HFFc6 (cell line): ENCODE measurements around the gene CHMP5. TPM values are rescaled to one million over a fixed set of nuclear protein-coding genes. Genes with fewer than 3 reads are reported as not detected.

ENCODE experiments used
- DNase-seq: peaks from one replicate; pipeline ENCODE4 v3.0.0-alpha.2; 2018
- H3K27ac Mint-ChIP-seq: 2 replicates; pipeline ENCODE4 v1.8.0; 2020; ENCODE audit warnings: mild to moderate bottlenecking, mixed read lengths
- H3K27me3 Mint-ChIP-seq: 2 replicates; pipeline ENCODE4 v1.8.0; 2021; ENCODE audit warnings: mild to moderate bottlenecking, moderate library complexity, mixed read lengths; ENCODE audit not compliant: insufficient read depth
- H3K36me3 Mint-ChIP-seq: 2 replicates; pipeline ENCODE4 v1.8.0; 2021; ENCODE audit warnings: low read depth, mixed read lengths
- H3K4me1 Mint-ChIP-seq: 2 replicates; pipeline ENCODE4 v1.8.0; 2020; ENCODE audit warnings: low read depth, mixed read lengths
- H3K4me3 Mint-ChIP-seq: 2 replicates; pipeline ENCODE4 v1.8.0; 2020; ENCODE audit warnings: mild to moderate bottlenecking, moderate library complexity, mixed read lengths
- H3K9me3 Mint-ChIP-seq: 2 replicates; pipeline ENCODE4 v1.8.0; 2020; ENCODE audit warnings: mild to moderate bottlenecking, mixed read lengths
- CTCF ChIP-seq: fragments of 200-600 bp; sonication (generic); IDR thresholded peaks from 2 replicates; pipeline ENCODE4 v1.5.0; 2021; ENCODE audit warnings: antibody characterized with exemption, mild to moderate bottlenecking
- total RNA-seq, 6 experiments: library from RNA; stranded (reverse); fragmentation: NEBNext Ultra II Directional; extraction: Animal tissue kit (Norgen Biotek cat#: 25700); gene quantifications; 2 replicates in 1 of 6; 3 replicates in 5 of 6; pipeline ENCODE4 v1.2.3, GENCODE V29; 2021

The CHMP5 gene
- total RNA-seq, 6 experiments from 2014 or later, result 75.5 to 90.2 (median 78.8) TPM

GRCh38 chr9:33295571-33295970 lies 30.7 kb downstream of the CHMP5 start:
- Mint-ChIP-seq H3K4me3 (no peak overlapping the region), H3K36me3 (peaks cover 67% of the 10 kb centered on the region), H3K4me1 (peaks cover 69% of the 10 kb centered on the region), H3K27ac (peak overlapping the region; percentile 4; the same call in 1 of the 2 replicates), H3K27me3 (peaks cover 2% of the 10 kb centered on the region; the same call in 1 of the 2 replicates), H3K9me3 (no peaks in the 10 kb centered on the region)
- DNase-seq, result no peak
- no peak for TF ChIP-seq CTCF

GRCh38 chr9:33297432-33297831 lies 32.6 kb downstream of the CHMP5 start:
- TF ChIP-seq CTCF, result no peak
- Mint-ChIP-seq H3K4me1 (peaks cover 56% of the 10 kb centered on the region), H3K9me3 (no peaks in the 10 kb centered on the region), H3K27me3 (no peaks in the 10 kb centered on the region; the same call in 1 of the 2 replicates), H3K4me3 (no peak overlapping the region; the same call in 1 of the 2 replicates), H3K27ac (peak overlapping the region; percentile 38), H3K36me3 (peaks cover 52% of the 10 kb centered on the region)
- no peak for DNase-seq

DNA sequence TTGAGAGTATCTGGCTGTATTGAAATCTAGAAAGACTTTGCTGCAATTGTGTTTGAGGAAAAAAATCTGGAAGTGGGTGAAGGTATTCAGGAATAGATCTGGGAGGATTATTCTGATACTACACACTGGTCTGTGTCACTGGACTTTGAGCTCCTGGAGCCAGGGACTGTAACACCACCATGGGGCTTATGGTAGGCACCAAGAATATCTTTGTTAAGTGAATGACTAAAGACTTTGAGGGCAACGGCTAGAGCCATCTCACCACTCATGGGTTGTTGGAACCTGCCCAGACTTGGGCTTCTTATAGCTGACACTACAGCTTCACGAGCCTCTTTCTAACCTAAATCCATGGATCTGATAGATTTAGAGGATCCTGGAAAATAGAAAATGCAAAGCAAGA lies 35.7 kb downstream of the CHMP5 start:
- TF ChIP-seq CTCF, result no peak
- no peak overlapping the region for H3K27ac Mint-ChIP-seq
- peaks cover 33% of the 10 kb centered on the region for H3K4me1 Mint-ChIP-seq
- no peaks in the 10 kb centered on the region; the same call in 1 of the 2 replicates for H3K27me3 Mint-ChIP-seq
- no peak for DNase-seq
- H3K9me3 Mint-ChIP-seq, result no peaks in the 10 kb centered on the region
- H3K36me3 Mint-ChIP-seq, result peaks cover 34% of the 10 kb centered on the region
- H3K4me3 Mint-ChIP-seq, result no peak overlapping the region

GRCh38 chr9:33304362-33304761 lies 39.5 kb downstream of the CHMP5 start:
- no peaks in the 10 kb centered on the region; the same call in none of the 2 replicates for H3K27me3 Mint-ChIP-seq
- H3K36me3 Mint-ChIP-seq, result peaks cover 6% of the 10 kb centered on the region
- H3K27ac Mint-ChIP-seq, result no peak overlapping the region
- TF ChIP-seq CTCF, result no peak
- no peak overlapping the region for H3K4me3 Mint-ChIP-seq
- H3K9me3 Mint-ChIP-seq, result no peaks in the 10 kb centered on the region
- no peak for DNase-seq
- H3K4me1 Mint-ChIP-seq, result no peaks in the 10 kb centered on the region

DNA sequence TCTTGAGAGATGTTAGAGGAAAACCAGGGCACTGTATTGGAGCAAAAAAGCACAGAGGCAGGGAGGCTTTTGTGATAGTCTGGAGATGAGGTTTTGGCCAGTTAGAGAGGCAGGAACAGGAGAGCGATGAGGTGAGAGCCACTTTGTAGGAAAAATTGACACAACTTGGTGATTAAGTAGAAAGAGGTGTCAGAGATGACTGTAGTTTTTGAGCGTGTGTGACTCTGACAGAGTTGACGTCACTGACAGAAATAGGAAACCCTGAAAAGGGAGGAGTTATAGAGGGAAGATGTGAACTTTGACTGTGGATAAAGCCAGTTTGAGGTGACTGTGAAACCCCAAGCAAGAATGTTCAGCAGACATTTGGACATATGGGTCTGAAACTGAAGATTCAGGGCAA lies 41.2 kb downstream of the CHMP5 start:
- no peak for TF ChIP-seq CTCF
- H3K27me3 Mint-ChIP-seq, result no peaks in the 10 kb centered on the region; the same call in none of the 2 replicates
- no peak overlapping the region for H3K27ac Mint-ChIP-seq
- no peak for DNase-seq
- H3K9me3 Mint-ChIP-seq, result no peaks in the 10 kb centered on the region
- H3K36me3 Mint-ChIP-seq, result peaks cover 14% of the 10 kb centered on the region
- peaks cover under 1% of the 10 kb centered on the region; the same call in 1 of the 2 replicates for H3K4me1 Mint-ChIP-seq
- H3K4me3 Mint-ChIP-seq, result no peak overlapping the region

GRCh38 chr9:33307067-33307466 lies 42.2 kb downstream of the CHMP5 start:
- Mint-ChIP-seq H3K27ac (no peak overlapping the region), H3K4me1 (peaks cover 10% of the 10 kb centered on the region), H3K36me3 (peaks cover 17% of the 10 kb centered on the region), H3K4me3 (no peak overlapping the region), H3K27me3 (no peaks in the 10 kb centered on the region; the same call in none of the 2 replicates), H3K9me3 (no peaks in the 10 kb centered on the region)
- no peak for TF ChIP-seq CTCF
- no peak for DNase-seq
